SH-SY5Y (cell line): ENCODE data around the gene CCL28.

Experiments used
- GATA2 ChIP-seq: IDR thresholded peaks from 2 replicates; pipeline ENCODE4 v1.6.1; 2011; ENCODE audit warnings: mild to moderate bottlenecking, low read depth, low read length
- GATA3 ChIP-seq: IDR thresholded peaks from 2 replicates; pipeline ENCODE4 v1.6.1; 2011; ENCODE audit warnings: low read depth, mild to moderate bottlenecking, low read length, moderate library complexity

DNA sequence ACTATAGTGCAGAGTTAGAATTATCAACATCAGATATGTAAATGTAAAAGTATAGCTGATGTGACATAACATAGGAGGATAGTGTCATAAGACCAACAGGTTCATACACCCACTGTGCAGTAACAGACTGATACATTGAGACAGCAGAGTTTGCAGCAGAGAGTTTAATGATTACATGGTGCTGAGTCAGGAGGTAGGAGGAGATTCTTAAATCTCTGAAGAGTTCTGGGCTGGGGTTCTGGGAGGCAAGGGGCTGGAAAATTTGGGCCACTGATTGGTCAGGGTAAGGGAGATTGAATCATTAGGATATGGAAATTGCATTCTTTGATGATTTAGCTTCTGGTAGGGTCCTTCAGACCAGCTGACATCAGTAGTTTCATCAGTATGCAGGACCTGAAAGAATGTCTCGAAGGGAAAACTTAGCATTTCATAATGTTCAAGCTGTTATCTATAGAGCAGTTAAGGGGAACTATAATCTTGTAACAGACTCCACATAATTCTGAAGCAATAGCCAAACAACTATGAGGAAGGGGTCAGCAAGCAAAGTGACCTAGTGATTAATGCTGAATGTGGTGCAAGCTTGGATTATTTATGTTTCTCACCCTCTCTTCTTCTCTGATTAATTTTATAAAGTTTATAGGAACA, 35.6 kb downstream of the CCL28 start:
- TF ChIP-seq GATA2: no peak
- no peak for TF ChIP-seq GATA3
